Lower leg skin (tissue), 4 donors: ENCODE results near the gene ZNF280C. TPM values are rescaled to one million over a fixed set of nuclear protein-coding genes. Genes with fewer than 3 reads are reported as not detected.

Source experiments
- DNase-seq, 2 donors: peaks; one replicate each; pipeline ENCODE4 v3.0.0-alpha.2; 2019; ENCODE audit warnings: low spot score in 2 of 2
- H3K4me3 ChIP-seq: fragments of 200-600 bp; sonication (generic); 2 replicates; pipeline ENCODE4 v1.5.1; 2017; ENCODE audit warnings: mild to moderate bottlenecking, low read depth; ENCODE audit not compliant: poor library complexity, severe bottlenecking
- CTCF ChIP-seq, 3 donors: fragments of 450-650 bp; IDR thresholded peaks; one replicate each; pipeline ENCODE4 v1.5.1; 2016; ENCODE audit warnings: antibody characterized with exemption in 3 of 3, mild to moderate bottlenecking in 3 of 3, moderate library complexity in 2 of 3
- POLR2A ChIP-seq, 2 donors: fragments of 450-650 bp; IDR thresholded peaks; one replicate each; pipeline ENCODE4 v1.6.1; 2016 to 2017; ENCODE audit warnings: antibody characterized with exemption in 2 of 2, mild to moderate bottlenecking in 1 of 2, moderate library complexity in 1 of 2
- WGBS, 2 donors: methylation state at CpG; one replicate each; pipeline ENCODE4 v1.1.5; 2018; 5-methylcytosine and 5-hydroxymethylcytosine counted together
- intact Hi-C: fragments of 100-400 bp; cut with DNase I; formaldehyde crosslinking; loops from one replicate; pipeline ENCODE4 v1.15.0; 2023; ENCODE audit warnings: low total_unique reads
- total RNA-seq, 4 donors: library from RNA; depleted of rRNA; stranded (reverse); fragments of >200 nt; gene quantifications; one replicate each; pipeline ENCODE4 v1.1.0, GENCODE V29; 2016

ZNF280C gene
- total RNA-seq, 4 donors from 2014 or later: 2.9 to 3.8 (median 3.6) TPM

GRCh38 chrX:130299279-130300009, 30.7 kb upstream of the ZNF280C start:
- WGBS, 2 donors: 73% methylated on average over 19 of the region's 19 CpGs; no CpG with 5 or more reads in 1 of the 2 donors
- intact Hi-C loops: no loop called here
- TF ChIP-seq CTCF (IDR thresholded peaks at IDR 0.05): no peak
- TF ChIP-seq POLR2A (IDR thresholded peaks at IDR 0.05): no peak

GRCh38 chrX:130296743-130297142, 28.0 kb upstream of the ZNF280C start:
- 14 to 29% methylated on average over 2 of the region's 2 CpGs for WGBS, 2 donors
- TF ChIP-seq POLR2A (IDR thresholded peaks at IDR 0.05): no peak
- no peak for TF ChIP-seq CTCF (IDR thresholded peaks at IDR 0.05)
- no peak overlapping the region for H3K4me3 ChIP-seq
- no peak for DNase-seq
- intact Hi-C loops: no loop called here

More at GRCh38 chrX:130299279-130300009, 30.7 kb upstream of the ZNF280C start:
- no peak for DNase-seq
- no peak overlapping the region for H3K4me3 ChIP-seq

- intact Hi-C loops: no loop called here
- 71 to 92% methylated on average over 3 of the region's 3 CpGs for WGBS, 2 donors
- no peak for DNase-seq
- H3K4me3 ChIP-seq: no peak overlapping the region
- TF ChIP-seq CTCF (IDR thresholded peaks at IDR 0.05) (no peak), POLR2A (IDR thresholded peaks at IDR 0.05) (no peak)
Measured at GRCh38 chrX:130296297-130296678, 27.6 kb upstream of the ZNF280C start.

- DNase-seq: no peak
- intact Hi-C loops: no loop called here
- TF ChIP-seq POLR2A (IDR thresholded peaks at IDR 0.05) (no peak), CTCF (IDR thresholded peaks at IDR 0.05) (no peak)
- 45 to 69% methylated on average over 5 of the region's 5 CpGs for WGBS, 2 donors
- H3K4me3 ChIP-seq: no peak overlapping the region
Measured at GRCh38 chrX:130295519-130296296, 27.0 kb upstream of the ZNF280C start.

- no peak for TF ChIP-seq POLR2A (IDR thresholded peaks at IDR 0.05)
- no peak for TF ChIP-seq CTCF (IDR thresholded peaks at IDR 0.05)
- DNase-seq: no peak
- 80 to 87% methylated on average over 10 to 11 of the region's 11 CpGs for WGBS, 2 donors
- no peak overlapping the region for H3K4me3 ChIP-seq
- intact Hi-C loops: no loop called here
Measured at GRCh38 chrX:130287071-130287770, 18.5 kb upstream of the ZNF280C start.
